ENCODE measurements around the gene LEF1.
"Not testable (repeated sequence)": the region's sequence is repeated elsewhere in the genome, so short reads cannot be mapped to it uniquely, and the experiment has no call there.

The LEF1 gene

GRCh38 chr4:108029016-108029720 is 139.6 kb downstream of the LEF1 start:
- DNase-seq: no peak

DNA sequence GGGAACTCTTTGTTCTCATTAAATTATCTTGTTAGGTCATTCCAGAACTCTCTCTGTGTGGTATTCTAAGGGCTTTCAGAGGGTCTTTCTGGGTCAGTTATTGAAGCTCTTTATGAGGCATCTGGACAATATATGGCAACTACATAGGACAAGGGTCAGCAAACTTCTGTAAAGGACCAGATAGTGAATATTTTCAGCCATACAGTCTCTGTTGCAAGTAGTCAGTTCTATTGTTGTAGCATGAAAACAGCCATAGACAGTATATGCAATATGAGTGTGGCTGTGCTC is 143.9 kb downstream of the LEF1 start:
- no peak for DNase-seq

DNA sequence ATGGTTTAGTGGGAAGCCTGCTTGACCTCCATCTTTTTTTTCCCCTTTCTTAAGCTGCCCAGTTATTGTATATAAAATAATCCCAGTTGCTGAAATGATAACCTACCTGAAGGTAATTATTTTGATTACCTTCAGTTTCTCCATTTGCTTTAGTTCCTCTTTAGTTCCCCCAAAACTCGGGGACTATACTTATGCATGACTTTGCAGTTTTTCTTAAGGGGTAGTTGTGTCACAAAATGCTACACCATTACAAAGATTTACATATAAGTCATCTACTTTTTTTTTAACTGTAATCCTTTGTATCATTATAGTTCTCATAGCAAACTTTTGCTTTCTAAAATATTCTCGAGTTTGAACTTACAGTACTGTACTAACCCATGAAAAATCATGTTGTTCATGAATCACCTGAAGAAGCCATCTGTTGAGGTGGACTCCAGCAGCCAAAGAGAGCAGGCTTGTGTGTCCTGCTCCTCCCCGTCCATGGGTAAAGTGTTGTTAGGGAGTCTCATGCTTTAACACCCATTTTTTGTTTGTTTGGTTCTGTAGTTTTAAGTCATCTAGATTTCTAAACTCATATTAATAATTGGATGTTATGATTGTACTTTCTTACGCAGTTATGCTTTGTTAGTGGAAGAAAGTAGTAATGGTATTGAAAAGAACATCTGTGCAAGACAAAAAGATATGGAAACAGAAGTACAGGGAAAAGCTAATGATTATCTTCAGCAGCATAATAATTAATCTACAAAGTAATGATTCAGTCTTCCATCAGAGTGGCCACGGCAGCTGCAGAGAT is 144.5 kb downstream of the LEF1 start:
- DNase-seq: no peak

DNA sequence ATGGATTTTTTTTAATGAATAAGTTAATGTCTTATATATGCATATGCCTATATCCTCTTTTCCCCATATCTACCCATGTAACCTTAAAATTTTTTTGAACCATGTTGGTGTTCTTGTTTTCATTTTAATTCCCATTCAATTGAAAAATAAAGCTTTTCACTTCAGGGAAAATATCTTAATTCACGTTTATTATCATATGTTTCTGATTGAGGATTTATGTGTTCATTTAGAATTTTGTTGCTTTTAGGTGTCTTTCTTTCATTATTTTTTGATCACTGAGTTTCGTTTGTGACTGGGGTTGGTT is 149.9 kb downstream of the LEF1 start:
- DNase-seq: no peak

DNA sequence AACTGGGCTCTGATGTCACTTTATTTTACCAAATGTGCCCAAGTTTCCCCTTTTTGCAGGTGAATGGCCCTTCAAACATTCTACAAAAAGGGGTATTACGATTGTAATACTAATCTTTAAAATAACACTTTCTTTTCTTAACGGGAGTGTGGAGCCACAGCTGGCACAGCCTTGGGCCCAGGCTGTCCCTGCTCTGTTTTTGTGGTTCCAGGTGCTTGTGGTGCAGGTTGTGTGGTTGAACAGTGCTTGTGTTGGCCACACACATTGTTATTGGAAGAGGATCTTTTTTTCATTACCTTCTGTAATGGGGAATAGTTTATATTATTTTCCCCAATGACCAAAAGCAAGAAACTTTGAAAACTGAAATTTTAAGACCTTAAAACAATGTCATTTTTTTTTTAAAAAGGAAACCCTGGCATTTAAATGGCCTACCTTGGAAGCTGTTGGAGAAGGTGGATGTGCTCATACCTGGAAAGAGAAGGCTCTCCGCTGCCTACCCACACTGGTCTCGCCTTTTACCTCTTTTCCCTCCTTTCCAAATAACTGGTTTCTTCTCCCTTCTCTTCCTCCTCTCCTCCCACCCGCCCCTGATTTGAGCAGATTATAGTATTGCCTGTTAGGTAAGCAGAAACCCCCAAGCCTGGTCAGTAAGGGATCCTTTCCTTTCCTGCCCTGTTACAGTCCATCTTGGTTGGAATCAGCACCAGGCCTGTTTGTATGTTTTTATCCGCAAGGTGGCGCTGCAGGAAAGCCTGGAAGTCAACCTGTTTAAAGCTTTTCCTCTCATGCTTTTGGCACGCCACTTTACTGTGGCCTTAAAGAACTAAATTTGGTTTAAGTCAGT is 150.5 kb downstream of the LEF1 start:
- DNase-seq: peak; percentile 70 to 83

DNA sequence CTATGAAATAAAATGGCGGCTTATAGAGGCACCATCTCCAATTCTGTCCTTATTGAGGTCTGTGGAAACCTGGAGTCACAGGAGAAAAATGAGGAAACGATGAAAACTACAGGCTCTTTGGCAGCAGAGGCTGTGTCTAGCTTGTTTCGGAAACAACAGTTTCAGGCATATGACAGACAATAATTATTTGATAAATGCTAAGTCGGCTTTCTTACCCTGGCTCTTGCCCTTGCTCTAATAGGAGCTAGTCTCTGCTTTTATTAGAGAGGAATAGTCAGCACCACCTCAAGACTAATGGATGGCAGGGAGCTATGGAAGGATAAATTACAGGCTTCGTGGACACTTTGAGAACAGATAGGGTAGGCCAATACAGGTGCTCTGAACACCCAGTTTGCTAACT is 154.8 kb downstream of the LEF1 start:
- no peak for DNase-seq

DNA sequence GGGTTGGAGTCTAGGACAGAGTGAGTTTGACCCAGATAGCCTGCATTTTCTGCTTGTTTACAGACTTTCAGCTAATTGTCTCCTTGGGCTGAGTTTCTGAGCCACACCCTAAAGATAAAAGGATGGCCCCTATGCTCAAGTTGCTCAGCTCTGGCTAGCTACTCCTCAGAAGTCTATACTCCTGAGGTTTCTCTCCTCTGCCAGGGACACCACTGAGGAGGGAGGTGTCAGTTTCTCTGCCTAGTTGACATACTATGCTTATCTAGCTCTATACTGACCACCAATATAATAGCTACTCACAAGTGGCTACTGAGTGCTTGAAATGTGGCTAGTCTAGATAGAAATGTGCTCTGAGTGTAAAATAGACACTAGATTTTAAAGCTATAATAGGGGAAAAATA is 155.4 kb downstream of the LEF1 start:
- no peak for DNase-seq

DNA sequence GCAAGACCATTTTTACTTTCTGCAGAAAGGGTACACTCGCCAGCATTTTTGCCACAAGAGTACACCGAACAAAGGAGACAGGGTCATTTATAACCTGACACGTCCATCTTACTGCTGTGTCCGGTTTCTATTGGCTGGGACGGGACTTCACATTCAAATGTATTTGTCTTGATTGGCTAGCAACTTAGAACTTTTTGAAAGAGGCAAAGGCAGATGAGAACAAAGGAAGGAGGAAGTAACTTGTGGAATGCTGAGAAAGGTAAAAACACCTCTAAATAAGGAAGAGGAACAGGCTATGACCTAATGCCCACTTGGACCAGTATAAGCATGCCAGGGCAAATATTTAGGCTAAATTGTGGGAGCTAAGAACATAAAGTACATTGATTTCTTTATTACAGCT is 156.3 kb downstream of the LEF1 start:
- DNase-seq: not testable (repeated sequence)

- no peak for DNase-seq
Observed at GRCh38 chr4:108010167-108010566, 158.6 kb downstream of the LEF1 start.

- no peak for DNase-seq
Observed at GRCh38 chr4:108008721-108009120, 160.0 kb downstream of the LEF1 start.

DNA sequence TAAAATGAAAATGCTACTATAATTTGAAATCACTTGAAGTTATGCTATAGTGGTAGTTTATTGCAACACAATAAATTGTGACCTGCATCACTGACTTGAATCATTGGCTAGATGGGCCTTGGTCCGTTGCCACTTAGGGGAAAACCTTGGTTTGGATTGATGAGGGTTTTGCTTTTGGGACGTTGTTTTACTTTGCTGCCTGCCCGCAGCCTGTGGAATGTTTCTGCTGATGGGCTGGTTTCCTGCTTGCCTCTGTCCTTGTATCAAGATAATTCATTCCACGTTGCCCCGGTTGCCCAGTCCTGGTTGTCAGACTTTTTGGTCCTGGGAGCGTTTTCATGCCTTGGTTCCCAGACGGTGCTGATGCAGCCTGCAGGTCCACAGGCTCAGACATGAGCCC is 160.7 kb downstream of the LEF1 start:
- DNase-seq: no peak

GRCh38 chr4:108006361-108006760 is 162.4 kb downstream of the LEF1 start:
- DNase-seq: no peak

DNA sequence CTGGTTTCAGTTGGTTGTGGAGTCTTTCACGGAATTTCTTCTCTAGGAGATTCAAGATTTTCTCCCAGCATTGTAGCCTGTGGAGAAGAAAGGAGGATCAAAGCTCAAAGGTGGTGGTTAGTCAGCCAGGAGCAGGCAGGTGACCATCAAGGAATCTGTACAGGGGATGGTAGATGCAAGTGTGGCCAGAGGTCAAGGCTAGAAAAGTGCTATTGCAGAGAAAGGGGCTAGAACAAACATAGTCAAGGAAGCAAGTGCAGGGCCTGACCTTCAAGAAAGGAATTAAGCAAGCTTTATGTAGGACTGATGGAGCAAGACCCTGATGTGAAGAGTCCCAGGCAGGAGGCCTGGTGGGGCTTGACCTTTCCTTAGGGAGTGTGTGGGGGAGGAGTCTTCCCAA is 162.9 kb downstream of the LEF1 start:
- no peak for DNase-seq

DNA sequence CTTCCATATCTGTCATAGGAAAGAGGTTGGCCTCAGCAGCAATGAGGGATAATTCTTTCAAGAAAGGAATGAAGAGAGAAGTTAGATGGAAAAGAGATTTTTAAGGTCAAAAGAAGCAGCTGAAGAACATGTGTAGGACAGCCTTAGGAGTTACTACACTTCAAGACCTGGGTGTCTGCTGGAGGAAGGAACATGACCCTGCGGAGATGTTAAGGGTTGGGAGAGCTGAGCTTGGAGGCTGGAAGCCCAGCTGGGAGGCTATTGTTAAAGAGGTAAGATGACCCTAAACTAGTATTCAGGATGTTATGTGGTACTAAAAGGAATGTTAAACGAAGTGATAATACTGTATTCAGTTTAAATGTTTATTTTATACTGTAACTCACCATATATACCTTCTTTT is 164.1 kb downstream of the LEF1 start:
- no peak for DNase-seq

GRCh38 chr4:108003982-108004515 is 164.7 kb downstream of the LEF1 start:
- no peak for DNase-seq

GRCh38 chr4:108001540-108002135 is 167.1 kb downstream of the LEF1 start:
- no peak for DNase-seq

DNA sequence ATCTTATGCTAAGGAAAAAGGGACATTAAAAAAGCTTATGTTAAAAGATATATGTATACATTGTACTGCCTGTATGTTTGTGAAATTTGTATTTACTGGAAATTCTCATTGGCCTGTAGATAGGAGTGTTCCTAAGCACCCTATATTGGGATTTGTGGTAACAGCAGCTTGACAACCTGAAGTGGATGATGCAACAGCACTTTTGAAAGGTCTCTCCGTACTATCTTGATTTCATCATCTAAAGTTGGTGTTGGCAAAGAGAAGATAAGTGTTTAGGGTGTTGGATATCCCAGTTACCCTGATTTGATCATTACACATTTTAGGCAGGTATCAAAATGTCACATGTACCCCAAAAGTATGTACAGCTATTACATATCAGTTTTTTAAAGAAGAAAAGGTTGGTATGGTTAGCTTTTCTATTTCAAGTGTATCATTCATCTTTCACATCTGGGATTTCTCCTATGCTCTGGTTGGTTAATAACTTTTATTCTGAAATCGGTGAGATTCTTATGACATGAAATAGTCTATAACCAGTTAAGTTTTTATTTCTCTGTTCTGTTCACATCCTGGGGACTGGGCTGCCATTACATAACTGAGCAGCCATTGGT is 168.7 kb downstream of the LEF1 start:
- no peak for DNase-seq

DNA sequence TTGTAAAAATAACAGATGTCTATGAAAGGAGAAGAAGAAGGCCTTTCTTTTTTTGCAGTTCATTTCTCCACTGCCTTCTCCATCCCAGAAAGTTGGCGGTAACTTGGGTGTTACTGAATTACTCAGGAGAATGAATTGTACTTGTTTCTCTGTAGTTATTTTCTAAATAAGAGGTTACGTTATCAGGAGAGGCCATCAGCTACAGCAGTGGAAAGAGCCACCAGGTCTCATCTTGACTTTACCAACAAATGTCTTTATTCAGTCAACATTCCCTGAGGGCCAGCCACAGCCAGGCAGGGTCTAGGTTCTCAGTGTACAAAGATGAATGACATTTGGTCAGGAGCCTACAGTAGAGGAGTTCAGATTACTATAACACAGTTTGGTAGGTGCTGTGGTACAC is 170.9 kb downstream of the LEF1 start:
- no peak for DNase-seq

Measured in CD4-positive, alpha-beta T cell treated with Interleukin-1 beta for 1 hour (primary cell).